HCT116 (cell line): ENCODE measurements around the gene ELF1. TPM values are rescaled to one million over a fixed set of nuclear protein-coding genes. Genes with fewer than 3 reads are reported as not detected.

ENCODE experiments used
- ATAC-seq: fragments of 200-7000 bp; cut with Tn5 transposase; 2 replicates; pipeline ENCODE4 v1.9.1; 2020; ENCODE audit warnings: mild to moderate bottlenecking, moderate library complexity
- BruUV-seq: library from RNA; stranded (reverse); fragments of 400-500 nt; replicated peaks from 2 replicates; lab custom pipeline; 2021; lab: Mats Ljungman, UMichigan
- CTCF ChIA-PET: fragments of 300-600 bp; sonication (Branson Sonifier 250); formaldehyde crosslinking; loops from one replicate; lab custom pipeline; 2021; ENCODE audit warnings: antibody characterized with exemption; lab: Charles Lee
- POLR2A ChIA-PET: fragments of 300-600, 350-600 bp; sonication (Branson Sonifier 250); formaldehyde crosslinking; loops from one replicate; lab custom pipeline; 2021; ENCODE audit warnings: antibody characterized with exemption; lab: Charles Lee
- RAD21 ChIA-PET, 2 experiments: fragments of 300-600 bp; sonication (Branson Sonifier 250); formaldehyde crosslinking; loops; one replicate each; lab custom pipeline; 2023; ENCODE audit warnings: low total read pairs in 2 of 2; ENCODE audit not compliant: uncharacterized antibody in 2 of 2, unreplicated experiment in 2 of 2, low non-redundant PET in 1 of 2; lab: Charles Lee
- DNase-seq: peaks from one replicate; pipeline ENCODE4 v3.0.0-alpha.2; 2010; ENCODE audit warnings: low read depth, low spot score
- H2AFZ ChIP-seq: fragments of 200-600 bp; shearing (Covaris generic), sonication (generic); 2 replicates; pipeline ENCODE4 v1.6.1; 2017; ENCODE audit warnings: low read depth, mixed run types, mixed read lengths, antibody characterized with exemption, low read length; ENCODE audit not compliant: poor library complexity, severe bottlenecking
- H3K27ac ChIP-seq: 2 replicates; pipeline ENCODE4 v1.5.1; 2012; ENCODE audit warnings: low read depth, low read length
- H3K27me3 ChIP-seq: fragments of 200-600 bp; sonication (generic); 2 replicates; pipeline ENCODE4 v1.6.1; 2016; ENCODE audit warnings: mixed run types, low read length, mixed read lengths; ENCODE audit not compliant: insufficient read depth
- H3K36me3 ChIP-seq, 2 experiments: fragments of 200-500 bp in 1 of 2; fragments of 200-600 bp in 1 of 2; sonication (Bioruptor generic) in 1 of 2; sonication (generic) in 1 of 2; 2 replicates each; pipeline versions ENCODE4 v1.5.1 to v1.6.1; 2014 to 2016; ENCODE audit warnings: low read length in 2 of 2, inconsistent platforms in 1 of 2, mixed read lengths in 1 of 2, mixed run types in 1 of 2; ENCODE audit not compliant: insufficient read depth in 2 of 2, control insufficient read depth in 1 of 2
- H3K4me1 ChIP-seq, 2 experiments: fragments of 200-600 bp in 1 of 2; sonication (generic) in 1 of 2; 2 replicates each; pipeline versions ENCODE4 v1.5.1 to v1.6.1; 2012 to 2017; ENCODE audit warnings: low read length in 2 of 2, inconsistent platforms in 1 of 2, mild to moderate bottlenecking in 1 of 2, mixed read lengths in 1 of 2, mixed run types in 1 of 2, moderate library complexity in 1 of 2; ENCODE audit not compliant: insufficient read depth in 2 of 2, control insufficient read depth in 1 of 2
- H3K4me2 ChIP-seq: fragments of 200-600 bp; sonication (generic); 2 replicates; pipeline ENCODE4 v1.6.1; 2017; ENCODE audit warnings: mixed run types, low read length, mixed read lengths
- H3K4me3 ChIP-seq, 2 experiments: fragments of 200-600 bp in 1 of 2; sonication (generic) in 1 of 2; replicated peaks in 1 of 2; 2 replicates each; pipeline ENCODE4 v1.5.1; 2011 to 2016; ENCODE audit warnings: low read length in 2 of 2, control low read depth in 1 of 2, low read depth in 1 of 2, mild to moderate bottlenecking in 1 of 2, mixed read lengths in 1 of 2, mixed run types in 1 of 2
- H3K79me2 ChIP-seq: fragments of 200-600 bp; sonication (generic); 2 replicates; pipeline ENCODE4 v1.6.1; 2017; ENCODE audit warnings: mild to moderate bottlenecking, mixed run types, low read length, moderate library complexity, mixed read lengths; ENCODE audit not compliant: insufficient read depth
- H3K9ac ChIP-seq: fragments of 200-600 bp; sonication (generic); 2 replicates; pipeline ENCODE4 v1.6.1; 2016; ENCODE audit warnings: low read length, mixed read lengths
- H3K9me2 ChIP-seq: fragments of 200-600 bp; sonication (generic), shearing (Covaris generic); 2 replicates; pipeline ENCODE4 v1.6.1; 2017; ENCODE audit warnings: mixed run types, mild to moderate bottlenecking, moderate library complexity; ENCODE audit not compliant: insufficient read depth
- H3K9me3 ChIP-seq, 2 experiments: fragments of 200-500 bp in 1 of 2; fragments of 200-600 bp in 1 of 2; sonication (Bioruptor generic) in 1 of 2; sonication (generic) in 1 of 2; 2 replicates each; pipeline ENCODE4 v1.6.1; 2014 to 2017; ENCODE audit warnings: low read length in 2 of 2, mixed read lengths in 2 of 2, inconsistent platforms in 1 of 2, low read depth in 1 of 2, mild to moderate bottlenecking in 1 of 2, mixed run types in 1 of 2, moderate library complexity in 1 of 2; ENCODE audit not compliant: control insufficient read depth in 1 of 2, insufficient read depth in 1 of 2
- H4K20me1 ChIP-seq: fragments of 200-600 bp; sonication (generic), shearing (Covaris generic); 2 replicates; pipeline ENCODE4 v1.6.1; 2017; ENCODE audit warnings: mixed run types, mild to moderate bottlenecking, moderate library complexity; ENCODE audit not compliant: insufficient read depth
- CEBPB ChIP-seq: IDR thresholded peaks from 2 replicates; pipeline ENCODE4 v1.6.1; 2012; ENCODE audit warnings: low read depth
- EGR1 ChIP-seq: IDR thresholded peaks from 2 replicates; pipeline ENCODE4 v1.6.1; 2012; ENCODE audit warnings: low read depth
- EZH2phosphoT487 ChIP-seq: fragments of 200-600 bp; IDR thresholded peaks from 2 replicates; pipeline ENCODE4 v1.6.1; 2018; ENCODE audit warnings: antibody characterized with exemption, borderline replicate concordance
- FOSL1 ChIP-seq: IDR thresholded peaks from 2 replicates; pipeline ENCODE4 v1.6.1; 2012; ENCODE audit warnings: low read depth
- JUND ChIP-seq: IDR thresholded peaks from 2 replicates; pipeline ENCODE4 v1.6.1; 2012
- POLR2AphosphoS5 ChIP-seq: IDR thresholded peaks from 2 replicates; pipeline ENCODE4 v1.6.1; 2011; ENCODE audit warnings: mild to moderate bottlenecking, low read depth, low read length, moderate library complexity
- SP1 ChIP-seq: IDR thresholded peaks from 2 replicates; pipeline ENCODE4 v1.6.1; 2012; ENCODE audit warnings: low read depth
- SRF ChIP-seq: IDR thresholded peaks from 2 replicates; pipeline ENCODE4 v1.6.1; 2012; ENCODE audit warnings: low read depth
- YY1 ChIP-seq: IDR thresholded peaks from 2 replicates; pipeline ENCODE4 v1.6.1; 2011; ENCODE audit warnings: low read length, low read depth, moderate library complexity, mild to moderate bottlenecking; ENCODE audit not compliant: insufficient replicate concordance; ENCODE audit errors: extremely low read depth
- intact Hi-C: fragments of 100-400 bp; cut with micrococcal nuclease; formaldehyde crosslinking; loops from 2 replicates; pipeline ENCODE4 v1.10.0; 2022
- total RNA-seq: library from RNA; stranded (reverse); gene quantifications from one replicate; pipeline ENCODE4 v1.2.1, GENCODE V29; 2021; ENCODE audit not compliant: unreplicated experiment
- TF ChIP-seq, protein P1 (sequence below): IDR thresholded peaks from 2 replicates; pipeline ENCODE4 v1.6.1; 2011; ENCODE audit warnings: mild to moderate bottlenecking, low read length, moderate library complexity; ENCODE audit not compliant: insufficient replicate concordance; ENCODE audit errors: extremely low read depth
- TF ChIP-seq, protein P2 (sequence below): IDR thresholded peaks from 2 replicates; pipeline ENCODE4 v1.6.1; 2012; ENCODE audit warnings: low read depth
- TF ChIP-seq, protein P3 (sequence below), 3 experiments: fragments of 200-600 bp in 1 of 3; sonication (generic) in 1 of 3; IDR thresholded peaks in 2 of 3; conservative IDR thresholded peaks in 1 of 3; 2 replicates each; pipeline ENCODE4 v1.5.1; 2012 to 2017; ENCODE audit warnings: low read depth in 2 of 3, low read length in 2 of 3, antibody characterized with exemption in 1 of 3, borderline replicate concordance in 1 of 3, control low read depth in 1 of 3, mild to moderate bottlenecking in 1 of 3, mixed read lengths in 1 of 3, mixed run types in 1 of 3, moderate library complexity in 1 of 3; ENCODE audit not compliant: insufficient read depth in 1 of 3

Gene ELF1
- total RNA-seq, 1 experiment from 2014 or later, result 30.0 TPM

DNA sequence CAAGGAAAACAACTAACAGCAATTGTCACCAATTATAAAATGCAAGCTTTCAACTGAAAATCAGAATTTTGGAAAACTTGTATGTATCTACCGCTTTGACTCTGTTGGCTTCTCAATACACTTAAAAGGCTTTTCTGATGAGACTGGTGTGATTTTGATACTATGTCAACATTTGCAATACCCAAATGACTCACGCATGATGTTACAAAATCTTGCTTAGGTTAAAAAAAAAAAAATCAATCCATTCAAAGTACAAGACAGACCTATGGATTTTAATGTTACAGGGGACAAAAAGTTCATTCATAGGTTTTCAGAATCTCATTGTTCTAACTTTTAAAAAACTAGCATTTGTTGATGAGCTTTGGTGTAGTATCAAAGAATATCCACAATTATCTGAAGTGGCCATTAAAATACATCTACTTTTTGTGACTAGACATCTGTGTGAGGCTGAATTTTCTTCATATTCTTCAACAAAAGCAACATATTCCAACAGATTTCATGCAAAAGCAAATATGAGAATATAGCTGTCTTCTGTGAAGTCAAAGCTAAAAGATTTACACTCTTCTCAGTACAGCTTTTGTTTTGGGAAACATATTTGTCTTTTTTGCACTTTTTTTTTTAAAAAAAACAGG lies 10.7 kb downstream of the ELF1 start:
- H3K4me3 ChIP-seq, result no peak overlapping the region

DNA sequence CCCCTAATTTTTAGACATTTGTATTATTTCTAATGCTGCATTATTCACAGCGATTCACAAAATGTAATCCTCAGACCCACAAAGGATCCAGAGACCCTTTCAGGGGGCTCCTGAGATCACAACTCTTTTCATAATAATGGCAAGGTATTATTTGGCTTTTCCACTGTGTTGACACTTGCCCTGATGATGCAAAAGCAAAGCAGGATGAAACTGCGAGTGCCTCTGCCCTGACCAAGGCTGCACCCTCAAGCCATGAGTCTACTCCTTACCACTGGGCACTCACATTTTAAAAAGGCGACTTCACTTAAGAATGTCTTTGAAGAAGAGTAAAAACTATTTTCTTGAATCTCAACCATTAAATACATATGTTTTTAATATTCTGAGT lies 11.4 kb downstream of the ELF1 start:
- Histone ChIP-seq H2AFZ (no peak overlapping the region), H3K9ac (no peak overlapping the region), H3K27me3 (no peaks in the 10 kb centered on the region), H3K4me3 (no peak overlapping the region), H3K27ac (no peak overlapping the region), H3K79me2 (peaks cover 90% of the 10 kb centered on the region), H3K4me1 (peaks cover 6 to 15% of the 10 kb centered on the region in 2 experiments; a peak in 3 of 4 replicates), H3K9me3 (no peaks in the 10 kb centered on the region), H3K36me3 (no peaks in the 10 kb centered on the region), H4K20me1 (no peaks in the 10 kb centered on the region), H3K4me2 (no peak overlapping the region), H3K9me2 (no peaks in the 10 kb centered on the region)
- BruUV-seq, result no TSS peak
- CTCF ChIA-PET, result no interaction called here
- DNase-seq (no peak), ATAC-seq (no peak)
- POLR2A ChIA-PET, result no interaction called here
- intact Hi-C loops, result no loop called here
- RAD21 ChIA-PET, result no interaction called here
- TF ChIP-seq JUND (no peak), YY1 (no peak), EZH2phosphoT487 (no peak), SP1 (no peak)
- TF ChIP-seq, protein P1, sequence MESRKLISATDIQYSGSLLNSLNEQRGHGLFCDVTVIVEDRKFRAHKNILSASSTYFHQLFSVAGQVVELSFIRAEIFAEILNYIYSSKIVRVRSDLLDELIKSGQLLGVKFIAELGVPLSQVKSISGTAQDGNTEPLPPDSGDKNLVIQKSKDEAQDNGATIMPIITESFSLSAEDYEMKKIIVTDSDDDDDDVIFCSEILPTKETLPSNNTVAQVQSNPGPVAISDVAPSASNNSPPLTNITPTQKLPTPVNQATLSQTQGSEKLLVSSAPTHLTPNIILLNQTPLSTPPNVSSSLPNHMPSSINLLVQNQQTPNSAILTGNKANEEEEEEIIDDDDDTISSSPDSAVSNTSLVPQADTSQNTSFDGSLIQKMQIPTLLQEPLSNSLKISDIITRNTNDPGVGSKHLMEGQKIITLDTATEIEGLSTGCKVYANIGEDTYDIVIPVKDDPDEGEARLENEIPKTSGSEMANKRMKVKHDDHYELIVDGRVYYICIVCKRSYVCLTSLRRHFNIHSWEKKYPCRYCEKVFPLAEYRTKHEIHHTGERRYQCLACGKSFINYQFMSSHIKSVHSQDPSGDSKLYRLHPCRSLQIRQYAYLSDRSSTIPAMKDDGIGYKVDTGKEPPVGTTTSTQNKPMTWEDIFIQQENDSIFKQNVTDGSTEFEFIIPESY, result no peak
- TF ChIP-seq, protein P2, sequence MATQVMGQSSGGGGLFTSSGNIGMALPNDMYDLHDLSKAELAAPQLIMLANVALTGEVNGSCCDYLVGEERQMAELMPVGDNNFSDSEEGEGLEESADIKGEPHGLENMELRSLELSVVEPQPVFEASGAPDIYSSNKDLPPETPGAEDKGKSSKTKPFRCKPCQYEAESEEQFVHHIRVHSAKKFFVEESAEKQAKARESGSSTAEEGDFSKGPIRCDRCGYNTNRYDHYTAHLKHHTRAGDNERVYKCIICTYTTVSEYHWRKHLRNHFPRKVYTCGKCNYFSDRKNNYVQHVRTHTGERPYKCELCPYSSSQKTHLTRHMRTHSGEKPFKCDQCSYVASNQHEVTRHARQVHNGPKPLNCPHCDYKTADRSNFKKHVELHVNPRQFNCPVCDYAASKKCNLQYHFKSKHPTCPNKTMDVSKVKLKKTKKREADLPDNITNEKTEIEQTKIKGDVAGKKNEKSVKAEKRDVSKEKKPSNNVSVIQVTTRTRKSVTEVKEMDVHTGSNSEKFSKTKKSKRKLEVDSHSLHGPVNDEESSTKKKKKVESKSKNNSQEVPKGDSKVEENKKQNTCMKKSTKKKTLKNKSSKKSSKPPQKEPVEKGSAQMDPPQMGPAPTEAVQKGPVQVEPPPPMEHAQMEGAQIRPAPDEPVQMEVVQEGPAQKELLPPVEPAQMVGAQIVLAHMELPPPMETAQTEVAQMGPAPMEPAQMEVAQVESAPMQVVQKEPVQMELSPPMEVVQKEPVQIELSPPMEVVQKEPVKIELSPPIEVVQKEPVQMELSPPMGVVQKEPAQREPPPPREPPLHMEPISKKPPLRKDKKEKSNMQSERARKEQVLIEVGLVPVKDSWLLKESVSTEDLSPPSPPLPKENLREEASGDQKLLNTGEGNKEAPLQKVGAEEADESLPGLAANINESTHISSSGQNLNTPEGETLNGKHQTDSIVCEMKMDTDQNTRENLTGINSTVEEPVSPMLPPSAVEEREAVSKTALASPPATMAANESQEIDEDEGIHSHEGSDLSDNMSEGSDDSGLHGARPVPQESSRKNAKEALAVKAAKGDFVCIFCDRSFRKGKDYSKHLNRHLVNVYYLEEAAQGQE, result no peak

More for the DNA sequence above, 10.7 kb downstream of the ELF1 start:
- Histone ChIP-seq H3K9me3 (no peaks in the 10 kb centered on the region), H4K20me1 (no peaks in the 10 kb centered on the region), H3K4me1 (peaks cover 6 to 15% of the 10 kb centered on the region in 2 experiments; a peak in 3 of 4 replicates), H3K9me2 (no peaks in the 10 kb centered on the region), H3K4me2 (peak overlapping the region; percentile 11; the same call in 1 of the 2 replicates), H3K27ac (no peak overlapping the region)
- RAD21 ChIA-PET, result no interaction called here
- no TSS peak for BruUV-seq
- no peak for ATAC-seq
- DNase-seq, result no peak
- intact Hi-C loops, result no loop called here
- TF ChIP-seq POLR2AphosphoS5 (no peak), CEBPB (peak; percentile 86), SRF (no peak), EZH2phosphoT487 (no peak), FOSL1 (peak; percentile 49), EGR1 (no peak)
- TF ChIP-seq, protein P3, sequence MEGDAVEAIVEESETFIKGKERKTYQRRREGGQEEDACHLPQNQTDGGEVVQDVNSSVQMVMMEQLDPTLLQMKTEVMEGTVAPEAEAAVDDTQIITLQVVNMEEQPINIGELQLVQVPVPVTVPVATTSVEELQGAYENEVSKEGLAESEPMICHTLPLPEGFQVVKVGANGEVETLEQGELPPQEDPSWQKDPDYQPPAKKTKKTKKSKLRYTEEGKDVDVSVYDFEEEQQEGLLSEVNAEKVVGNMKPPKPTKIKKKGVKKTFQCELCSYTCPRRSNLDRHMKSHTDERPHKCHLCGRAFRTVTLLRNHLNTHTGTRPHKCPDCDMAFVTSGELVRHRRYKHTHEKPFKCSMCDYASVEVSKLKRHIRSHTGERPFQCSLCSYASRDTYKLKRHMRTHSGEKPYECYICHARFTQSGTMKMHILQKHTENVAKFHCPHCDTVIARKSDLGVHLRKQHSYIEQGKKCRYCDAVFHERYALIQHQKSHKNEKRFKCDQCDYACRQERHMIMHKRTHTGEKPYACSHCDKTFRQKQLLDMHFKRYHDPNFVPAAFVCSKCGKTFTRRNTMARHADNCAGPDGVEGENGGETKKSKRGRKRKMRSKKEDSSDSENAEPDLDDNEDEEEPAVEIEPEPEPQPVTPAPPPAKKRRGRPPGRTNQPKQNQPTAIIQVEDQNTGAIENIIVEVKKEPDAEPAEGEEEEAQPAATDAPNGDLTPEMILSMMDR (IDR thresholded peaks at IDR 0.05 in 2 of 3, conservative IDR thresholded peaks at IDR 0.05 in 1 of 3; ENCODE audit: borderline replicate concordance in 1 of 3, insufficient read depth in 1 of 3, low read depth in 2 of 3, low read length in 2 of 3), result no peak
- TF ChIP-seq, all 23 proteins: peak for 2
- H3K79me2 ChIP-seq, result peaks cover 90% of the 10 kb centered on the region
- ChIA-PET POLR2A (no interaction called here), CTCF (no interaction called here)
- no peaks in the 10 kb centered on the region for H3K36me3 ChIP-seq
- no peak overlapping the region for H2AFZ ChIP-seq
- no peaks in the 10 kb centered on the region for H3K27me3 ChIP-seq
- H3K9ac ChIP-seq, result no peak overlapping the region
